Effector memory CD4-positive, alpha-beta T cell (primary cell): ENCODE measurements around the gene CHD6.

Source experiments
- DNase-seq, 3 donors: peaks; one replicate each; pipeline ENCODE4 v3.0.0-alpha.2; 2020
- H3K27ac ChIP-seq: 2 replicates; pipeline ENCODE4 v1.7.0; 2013; ENCODE audit warnings: mild to moderate bottlenecking, low read length, moderate library complexity; ENCODE audit not compliant: insufficient read depth, poor library complexity, severe bottlenecking
- H3K27me3 ChIP-seq: replicated peaks from 2 replicates; pipeline ENCODE4 v1.7.0; 2013; ENCODE audit warnings: mild to moderate bottlenecking, low read length; ENCODE audit not compliant: insufficient read depth, control insufficient read depth, poor library complexity, severe bottlenecking
- H3K36me3 ChIP-seq: 2 replicates; pipeline ENCODE4 v1.7.0; 2013; ENCODE audit warnings: mild to moderate bottlenecking, low read length, moderate library complexity; ENCODE audit not compliant: control insufficient read depth, insufficient read depth
- H3K4me1 ChIP-seq: 2 replicates; pipeline ENCODE4 v1.7.0; 2013; ENCODE audit warnings: low read length, mild to moderate bottlenecking; ENCODE audit not compliant: control insufficient read depth, insufficient read depth, poor library complexity, severe bottlenecking
- H3K4me3 ChIP-seq: 2 replicates; pipeline ENCODE4 v1.7.0; 2013; ENCODE audit warnings: low read length, low read depth, mild to moderate bottlenecking; ENCODE audit not compliant: insufficient read depth, poor library complexity, severe bottlenecking
- H3K9me3 ChIP-seq: 2 replicates; pipeline ENCODE4 v1.7.0; 2013; ENCODE audit warnings: mild to moderate bottlenecking, low read length, moderate library complexity; ENCODE audit not compliant: control insufficient read depth

CHD6 gene

GRCh38 chr20:41352106-41352505, 266.1 kb downstream of the CHD6 start:
- no peaks in the 10 kb centered on the region for H3K36me3 ChIP-seq
- H3K4me1 ChIP-seq, result no peaks in the 10 kb centered on the region
- no peak overlapping the region for H3K27ac ChIP-seq
- no peak for DNase-seq
- no peaks in the 10 kb centered on the region for H3K27me3 ChIP-seq
- H3K4me3 ChIP-seq, result no peak overlapping the region
- no peaks in the 10 kb centered on the region for H3K9me3 ChIP-seq
